Measurements from ENCODE around the gene BBS9. TPM values are rescaled to one million over a fixed set of nuclear protein-coding genes. Genes with fewer than 3 reads are reported as not detected.

The BBS9 gene
- total RNA-seq, 1 experiment from 2014 or later, result 26.4 TPM

DNA sequence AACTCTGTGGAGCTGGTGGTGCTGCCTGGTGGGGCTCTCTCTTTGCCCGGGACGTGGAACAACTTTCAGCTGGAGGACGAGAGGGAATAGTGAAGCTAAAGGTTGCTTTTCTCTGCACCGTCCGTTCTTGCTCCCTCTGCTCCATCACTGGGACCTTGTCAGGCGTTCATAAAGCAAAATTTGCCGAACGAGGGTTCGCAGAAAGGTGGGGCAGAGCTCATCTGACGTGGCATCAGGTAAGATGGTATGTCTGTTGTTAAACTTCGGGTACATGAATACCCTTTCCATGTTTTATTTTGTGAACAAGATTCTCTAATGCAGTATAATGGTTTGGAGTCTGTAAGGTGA, 416 bp downstream of the BBS9 start:
- H3K23ac ChIP-seq (ENCODE audit: insufficient read length, low read depth, low read length), result no peak overlapping the region
- H3K79me1 ChIP-seq (ENCODE audit: insufficient read depth, low read depth, low read length, poor library complexity, severe bottlenecking), result no peaks in the 10 kb centered on the region
- H4K20me1 ChIP-seq (ENCODE audit: control insufficient read depth, insufficient read depth, insufficient read length), result no peaks in the 10 kb centered on the region
- no peak overlapping the region for H3K14ac ChIP-seq (ENCODE audit: insufficient read depth, low read length)
- no peak overlapping the region for H2BK12ac ChIP-seq (ENCODE audit: insufficient read length, low read depth, low read length)
- no peak for DNase-seq
- no CpG with 5 or more reads among the region's 11 CpGs for WGBS (ENCODE audit: extremely low coverage, insufficient read length, low lambda C conversion rate)
- H3K4me3 Mint-ChIP-seq, result peak overlapping the region; percentile 90 to 91
- H3K56ac ChIP-seq (ENCODE audit: insufficient read length, low read depth, low read length), result no peak overlapping the region
- H2AK5ac ChIP-seq (ENCODE audit: insufficient read length, low read length), result no peak overlapping the region
- peak overlapping the region in 2 of 3 experiments; percentile 84 to 92; a peak in 4 of 7 replicates for H3K27ac Mint-ChIP-seq
- H2BK20ac ChIP-seq (ENCODE audit: low read depth, low read length, poor library complexity, severe bottlenecking), result no peak overlapping the region
- H4K5ac ChIP-seq (ENCODE audit: insufficient read length, low read depth, low read length), result no peak overlapping the region
- no peaks in the 10 kb centered on the region for H3K9me3 ChIP-seq (ENCODE audit: control insufficient read depth, low read depth, low read length)
- no peaks in the 10 kb centered on the region for H3K36me3 Mint-ChIP-seq (ENCODE audit: insufficient read depth in 1 of 3, low read depth in 3 of 3)
- TF ChIP-seq, protein P1, sequence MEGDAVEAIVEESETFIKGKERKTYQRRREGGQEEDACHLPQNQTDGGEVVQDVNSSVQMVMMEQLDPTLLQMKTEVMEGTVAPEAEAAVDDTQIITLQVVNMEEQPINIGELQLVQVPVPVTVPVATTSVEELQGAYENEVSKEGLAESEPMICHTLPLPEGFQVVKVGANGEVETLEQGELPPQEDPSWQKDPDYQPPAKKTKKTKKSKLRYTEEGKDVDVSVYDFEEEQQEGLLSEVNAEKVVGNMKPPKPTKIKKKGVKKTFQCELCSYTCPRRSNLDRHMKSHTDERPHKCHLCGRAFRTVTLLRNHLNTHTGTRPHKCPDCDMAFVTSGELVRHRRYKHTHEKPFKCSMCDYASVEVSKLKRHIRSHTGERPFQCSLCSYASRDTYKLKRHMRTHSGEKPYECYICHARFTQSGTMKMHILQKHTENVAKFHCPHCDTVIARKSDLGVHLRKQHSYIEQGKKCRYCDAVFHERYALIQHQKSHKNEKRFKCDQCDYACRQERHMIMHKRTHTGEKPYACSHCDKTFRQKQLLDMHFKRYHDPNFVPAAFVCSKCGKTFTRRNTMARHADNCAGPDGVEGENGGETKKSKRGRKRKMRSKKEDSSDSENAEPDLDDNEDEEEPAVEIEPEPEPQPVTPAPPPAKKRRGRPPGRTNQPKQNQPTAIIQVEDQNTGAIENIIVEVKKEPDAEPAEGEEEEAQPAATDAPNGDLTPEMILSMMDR (conservative IDR thresholded peaks at IDR 0.05), result no peak
- H3K79me2 ChIP-seq (ENCODE audit: insufficient read depth, low read length), result no peaks in the 10 kb centered on the region
- no peaks in the 10 kb centered on the region for H3K27me3 Mint-ChIP-seq (ENCODE audit: low read depth)
- H3K4me1 ChIP-seq (ENCODE audit: insufficient read depth, low read length), result no peaks in the 10 kb centered on the region; the same call in 1 of the 2 replicates
- H2BK120ac ChIP-seq (ENCODE audit: low read depth, low read length, poor library complexity, severe bottlenecking), result no peak overlapping the region
- H3K27ac ChIP-seq (ENCODE audit: insufficient read length, low read depth, low read length), result no peak overlapping the region
- peaks cover 10 to 13% of the 10 kb centered on the region in 2 experiments; a peak in 3 of 4 replicates for H3K4me1 Mint-ChIP-seq
- H3K4me2 ChIP-seq (ENCODE audit: insufficient read depth, insufficient read length, low read length), result peak overlapping the region; percentile 97
- no peak overlapping the region for H4K91ac ChIP-seq (ENCODE audit: insufficient read length, low read depth, low read length)
- H3K4ac ChIP-seq (ENCODE audit: low read depth, low read length), result no peak overlapping the region
- peak overlapping the region; percentile 9 for H2AFZ ChIP-seq (ENCODE audit: low read length)
- no peaks in the 10 kb centered on the region for H3K27me3 ChIP-seq (ENCODE audit: insufficient read depth, low read length)
- no peak overlapping the region for H3T11ph ChIP-seq (ENCODE audit: low read length)
- no peak overlapping the region for H2BK15ac ChIP-seq (ENCODE audit: low read depth, low read length)
- H3K9ac ChIP-seq (ENCODE audit: extremely low read depth, insufficient read length, low read length), result peak overlapping the region; percentile 55
- H3K18ac ChIP-seq (ENCODE audit: insufficient read length, low read depth, low read length), result no peak overlapping the region
- H3K9me3 Mint-ChIP-seq, result no peaks in the 10 kb centered on the region; a peak in 1 of 5 replicates
- H3K23me2 ChIP-seq (ENCODE audit: insufficient read length, low read depth, low read length, poor library complexity, severe bottlenecking), result peaks cover 7% of the 10 kb centered on the region
- H2BK5ac ChIP-seq (ENCODE audit: insufficient read length, low read length), result no peak overlapping the region
- no peak overlapping the region for H4K8ac ChIP-seq (replicated peaks; ENCODE audit: insufficient read length, low read depth, low read length)
